HG03066 (cell line): Measurements from ENCODE around the gene NUDT14.

Experiments
- ATAC-seq: cut with Tn5 transposase; IDR thresholded peaks from one replicate; pipeline ENCODE4 v1.9.1; 2021; ENCODE audit warnings: low read depth; ENCODE audit not compliant: unreplicated experiment

Gene NUDT14

DNA sequence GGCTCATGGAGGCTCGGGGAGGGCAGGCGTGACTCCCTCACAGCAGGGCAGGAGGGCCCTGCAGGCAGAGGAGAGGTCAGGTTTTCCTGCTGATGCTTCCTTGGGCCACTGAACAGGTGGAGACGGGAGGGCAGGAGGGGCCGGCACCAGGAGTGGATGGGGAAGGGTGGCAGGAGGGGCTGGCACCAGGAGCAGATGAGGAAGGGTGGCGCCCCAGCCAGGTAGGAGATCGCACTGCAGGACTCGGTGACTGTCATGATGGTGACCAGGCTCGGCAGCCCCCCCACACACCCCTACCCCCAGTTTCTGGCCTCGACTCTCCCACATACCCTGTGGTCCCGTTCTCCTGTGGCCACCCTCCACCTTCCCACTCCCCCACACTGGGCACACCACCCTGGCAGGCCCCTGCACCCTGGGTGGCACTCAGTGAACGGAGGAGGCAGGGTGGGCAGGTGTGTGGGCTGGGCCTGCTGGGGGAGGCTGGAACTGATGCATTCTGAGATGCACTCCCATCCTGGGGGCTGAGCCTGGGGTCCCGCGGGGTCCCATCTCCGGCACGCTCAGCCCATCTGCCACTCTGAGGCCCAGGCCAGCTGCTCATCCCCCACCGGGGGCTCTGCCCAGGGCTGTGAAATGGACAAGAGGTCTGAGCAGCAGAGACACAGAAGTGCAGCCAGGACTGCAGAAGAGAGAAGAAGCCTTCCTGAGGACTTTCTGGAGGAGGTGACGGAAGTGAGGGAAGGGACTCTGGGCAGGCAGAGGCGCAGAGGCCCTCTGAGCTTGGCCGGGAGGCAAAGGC lies 2.8 kb downstream of the NUDT14 start:
- no peak for ATAC-seq

DNA sequence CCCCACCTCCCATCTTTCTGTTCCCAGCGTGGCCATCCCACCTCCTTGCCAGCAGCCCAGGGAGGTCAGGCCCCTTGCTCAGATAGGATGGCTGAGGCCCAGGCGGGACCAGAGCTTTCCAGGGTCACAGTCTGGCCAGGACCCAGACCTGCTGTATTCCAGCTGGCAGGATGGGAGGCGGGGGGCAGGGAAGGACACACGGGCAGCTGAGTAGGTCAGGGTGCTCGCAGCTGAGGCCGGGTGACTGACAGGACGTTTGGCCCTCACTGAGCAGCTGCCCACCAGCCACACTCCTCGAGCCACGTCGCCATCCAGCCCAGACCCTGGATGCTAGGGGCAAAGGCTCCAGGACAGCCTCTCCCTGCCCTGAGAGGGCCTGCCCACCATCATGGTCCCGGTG lies 4.0 kb downstream of the NUDT14 start:
- ATAC-seq: no peak

DNA sequence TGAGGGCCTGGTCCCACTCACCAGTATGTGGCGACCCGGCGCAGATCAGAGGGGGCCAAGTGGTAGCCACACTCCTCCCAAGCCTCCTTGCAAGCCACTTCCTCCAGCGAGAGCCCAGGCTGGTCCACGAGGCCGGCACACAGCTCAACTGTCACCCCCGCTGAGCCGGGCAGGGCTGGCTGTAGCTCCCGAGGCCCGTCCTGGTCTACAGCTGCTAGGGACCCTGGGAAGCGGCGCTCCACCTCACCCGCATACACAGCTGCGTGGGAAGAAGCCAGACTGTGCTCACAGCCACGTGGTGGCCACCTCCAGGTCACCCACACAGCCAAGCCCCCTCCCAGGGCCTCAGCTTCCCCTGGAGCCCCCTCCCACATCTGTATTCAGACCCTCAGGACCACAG lies 4.6 kb downstream of the NUDT14 start:
- ATAC-seq: no peak

DNA sequence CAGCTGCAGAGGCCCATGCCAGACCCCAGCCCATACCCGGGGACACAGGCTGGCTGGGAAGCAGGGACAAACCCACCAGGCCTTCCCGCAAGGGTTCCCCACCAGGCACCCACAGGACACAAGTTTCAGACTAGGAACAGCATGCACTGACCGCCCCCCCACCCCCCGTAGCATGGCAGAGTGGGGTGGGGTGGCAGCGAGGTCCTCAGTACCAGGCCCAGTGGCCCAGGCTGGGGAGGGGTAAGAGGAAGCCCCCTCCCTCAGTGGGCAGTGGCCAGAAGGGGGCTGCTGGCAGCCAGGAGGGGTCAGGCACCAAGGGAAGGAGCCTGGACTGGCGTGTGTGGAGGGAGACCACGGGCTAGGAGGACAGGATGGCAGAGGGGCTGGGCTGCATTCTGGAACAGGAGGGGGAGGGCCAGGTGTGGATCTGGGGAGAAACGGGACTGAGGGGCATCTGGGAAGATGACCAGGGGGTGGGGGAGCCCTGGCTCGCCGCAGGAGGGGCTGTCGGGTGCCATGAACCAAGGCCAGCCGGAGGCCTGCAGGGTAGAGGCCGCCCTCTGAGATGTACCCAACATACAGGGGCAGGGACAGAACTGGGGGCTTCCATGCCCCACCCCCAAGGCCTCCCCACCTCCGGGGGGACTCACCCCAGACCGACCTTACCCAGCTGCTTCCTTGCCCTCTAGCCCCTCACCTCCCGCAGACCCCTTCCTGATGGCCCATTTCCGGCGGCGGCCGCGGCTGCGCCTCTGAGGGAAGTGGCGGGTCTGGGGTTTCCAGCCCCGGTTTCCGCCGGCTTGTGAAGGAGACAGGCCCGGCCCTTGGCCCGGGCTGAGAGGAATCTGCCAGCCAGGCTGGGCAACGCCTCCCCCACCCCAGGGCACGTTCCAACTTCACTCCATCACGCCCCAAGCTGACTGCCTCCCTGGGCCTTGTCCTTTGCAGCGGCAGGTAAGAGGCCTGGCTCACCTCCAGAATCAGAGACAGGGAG lies 6.9 kb downstream of the NUDT14 start:
- ATAC-seq: no peak

DNA sequence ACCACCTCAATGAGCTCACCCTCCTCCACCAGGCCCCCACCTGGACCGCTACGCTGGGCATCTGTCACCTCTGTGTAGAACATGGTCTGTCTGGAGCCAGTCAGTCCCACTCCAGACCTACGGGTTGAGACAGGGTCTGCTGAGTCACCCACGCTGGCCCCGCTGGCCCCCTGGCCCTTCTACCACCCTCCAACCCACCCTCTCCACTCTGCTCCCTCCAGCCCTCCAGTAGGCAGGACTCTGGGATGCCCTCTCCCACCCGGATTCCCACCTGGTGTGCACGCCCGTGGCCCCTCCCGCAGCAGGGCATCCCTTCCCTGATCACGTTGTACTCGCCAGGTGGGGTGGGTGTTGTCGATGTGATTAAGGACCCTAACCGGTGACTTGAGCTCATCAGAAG lies 8.0 kb downstream of the NUDT14 start:
- no peak for ATAC-seq

DNA sequence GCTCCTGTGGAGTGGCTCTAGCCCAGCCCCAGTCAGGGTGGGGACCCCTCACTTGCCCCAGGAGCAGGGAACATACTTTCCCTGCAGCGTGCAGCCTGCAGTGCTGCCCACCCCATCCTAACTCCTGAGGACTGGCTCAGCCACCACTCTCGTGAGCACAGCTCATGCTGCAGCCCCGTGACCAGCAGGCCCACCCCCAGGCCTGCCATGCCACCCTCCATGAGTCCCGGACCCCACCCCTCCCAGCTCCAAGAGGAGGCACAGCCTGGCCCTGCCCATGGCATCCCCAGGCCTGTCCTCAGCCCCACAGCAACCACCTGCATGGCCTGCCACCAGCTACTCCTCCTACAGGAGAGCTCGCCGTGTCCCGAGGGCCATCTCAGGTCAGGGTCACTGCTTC lies 8.6 kb downstream of the NUDT14 start:
- no peak for ATAC-seq

DNA sequence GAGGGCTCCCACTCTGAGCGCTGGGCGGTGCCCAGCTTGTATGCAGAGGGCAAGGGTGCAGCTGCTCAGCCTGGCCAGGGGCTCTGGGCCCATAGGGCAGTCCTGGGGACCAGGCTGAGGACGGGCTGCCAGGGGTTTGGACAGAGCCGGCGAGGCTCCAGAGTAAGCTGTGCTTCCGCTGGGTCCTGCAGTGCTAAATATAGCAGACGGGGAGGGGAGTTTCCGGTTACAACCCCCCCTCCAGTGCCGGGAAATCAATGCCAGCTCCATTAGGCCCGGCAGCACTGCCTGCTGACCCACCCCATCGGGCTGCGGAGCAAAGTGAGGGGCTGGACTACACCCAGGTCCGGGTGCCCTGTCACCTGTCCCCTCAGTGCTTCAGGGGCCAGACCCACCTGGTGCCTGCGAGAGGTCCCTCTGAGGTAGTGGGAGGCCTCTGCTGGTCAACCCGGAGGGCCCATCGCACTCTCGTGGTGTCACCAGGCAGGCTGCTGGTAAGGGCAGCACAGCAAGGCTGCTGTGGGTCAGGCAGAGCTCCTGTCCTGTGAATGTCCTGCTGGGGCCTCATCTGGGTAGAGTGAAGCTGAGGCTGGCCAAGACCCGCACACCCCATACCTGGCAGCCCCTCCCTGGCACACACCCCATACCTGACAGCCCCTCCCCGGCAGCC lies 10.0 kb downstream of the NUDT14 start:
- no peak for ATAC-seq

DNA sequence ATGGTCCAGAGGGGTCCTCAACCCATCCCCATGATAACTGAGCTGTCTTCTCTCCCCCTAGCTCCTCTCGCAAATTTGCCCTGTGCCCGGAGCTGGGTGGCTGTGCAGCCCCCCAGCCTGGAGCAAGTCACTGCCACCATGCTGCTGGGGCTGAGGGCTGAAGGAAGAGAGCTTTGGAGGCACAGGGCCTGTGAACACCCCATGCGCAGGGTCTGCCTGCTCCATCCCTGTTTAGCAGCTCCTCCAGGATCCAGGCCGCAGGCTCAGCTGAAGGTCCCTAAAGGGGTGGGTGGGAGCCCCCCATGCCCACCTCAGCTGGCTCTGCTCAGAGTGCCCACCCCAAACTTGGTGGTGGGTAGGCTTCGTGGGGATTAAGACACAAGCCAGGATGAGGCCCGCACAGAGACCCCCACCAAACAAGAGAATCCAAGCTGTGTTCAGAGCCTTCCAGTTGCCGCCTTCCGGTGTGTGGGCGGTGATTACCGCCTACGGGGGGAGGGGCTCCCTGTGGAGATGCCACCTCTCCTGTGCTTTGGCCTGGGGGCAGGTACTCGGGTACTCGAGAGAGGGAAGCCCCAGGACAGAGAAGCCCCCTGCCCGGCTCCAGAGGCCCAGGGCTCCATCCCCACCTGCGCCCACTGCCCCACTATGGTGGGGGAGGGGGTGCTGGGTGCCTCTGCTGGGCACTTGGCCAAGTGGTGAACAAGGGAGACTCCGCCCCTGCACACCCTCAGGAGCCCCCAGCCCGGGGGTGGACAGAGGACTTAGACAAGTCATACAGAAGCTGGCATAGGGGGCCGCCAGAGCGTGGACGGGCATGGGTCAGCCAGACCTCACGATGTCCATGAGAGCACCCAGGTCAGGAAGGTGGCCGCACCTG lies 11.1 kb downstream of the NUDT14 start:
- ATAC-seq: no peak

DNA sequence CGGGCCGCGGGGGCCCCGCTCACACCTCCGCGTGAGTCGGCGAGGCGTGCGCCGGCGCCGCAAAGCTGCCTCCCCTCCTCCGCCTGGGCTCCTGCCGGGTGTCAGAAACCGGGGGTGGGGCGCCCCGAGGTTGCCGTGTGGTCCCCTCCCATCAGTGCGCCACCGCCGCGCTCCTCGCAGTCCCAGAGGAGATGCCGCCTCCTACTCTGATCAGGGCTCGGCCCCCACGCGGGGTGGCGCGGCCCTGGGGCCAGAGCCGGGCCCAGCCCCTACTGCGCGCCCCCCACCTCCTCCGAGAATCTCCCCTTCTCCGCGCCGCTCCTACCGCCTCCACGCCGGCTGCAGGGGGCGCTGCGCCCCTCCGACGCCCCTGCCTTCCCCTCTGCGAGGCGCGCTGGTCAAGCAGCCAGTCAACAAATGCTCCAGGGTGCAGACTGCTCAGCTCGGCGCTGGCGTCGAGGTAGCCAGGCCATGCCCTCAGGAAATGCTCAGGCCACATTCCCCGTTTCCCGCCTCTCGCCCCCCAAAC lies 12.1 kb downstream of the NUDT14 start:
- no peak for ATAC-seq

DNA sequence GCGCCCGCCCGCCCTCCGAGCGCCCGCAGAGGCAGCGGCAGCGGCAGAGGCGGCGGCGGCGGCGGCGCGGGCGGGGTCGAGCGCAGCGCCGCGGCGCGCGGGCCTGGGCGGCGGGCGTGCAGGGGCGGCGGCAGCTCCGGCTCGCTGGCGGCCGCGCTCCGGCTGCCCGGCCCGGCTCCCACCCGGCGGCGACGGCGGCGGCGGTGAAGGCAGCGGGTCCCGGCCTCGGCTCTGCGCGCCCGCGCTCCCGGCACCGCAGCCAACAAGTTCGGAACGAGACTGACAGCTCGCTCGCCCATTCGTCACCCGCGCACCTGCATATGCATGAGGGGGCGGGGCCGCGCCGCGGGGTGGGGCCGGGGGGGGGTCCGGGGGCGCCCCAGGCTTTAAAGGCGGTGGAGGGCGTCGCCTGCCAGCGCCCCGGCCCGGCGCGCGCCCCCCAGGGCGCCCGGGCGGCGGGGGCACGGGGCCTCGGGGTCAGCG lies 12.6 kb downstream of the NUDT14 start, which contains the start of gene JAG2:
TSS of gene JAG2 (minus strand) at position 281 of the 483 bp plus-strand sequence. CDS start 356 bp downstream, outside the sequence.
- ATAC-seq: no peak

DNA sequence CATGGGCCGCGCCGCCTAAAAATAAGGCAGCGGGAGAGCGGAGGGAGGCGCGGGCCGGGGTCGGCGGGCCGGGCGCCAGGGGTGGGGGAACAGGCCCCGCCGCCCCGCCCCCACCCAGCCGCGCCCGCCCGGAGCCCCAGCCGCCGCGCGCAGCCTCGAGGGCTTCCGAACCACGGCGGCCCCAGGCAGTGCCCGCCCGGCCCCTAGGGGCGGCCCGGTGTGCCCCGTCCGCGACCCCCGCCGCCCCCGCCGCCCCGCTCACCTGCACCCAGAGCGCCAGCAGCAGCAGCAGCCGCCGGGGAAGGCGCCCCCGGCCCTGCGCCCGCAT lies 13.1 kb downstream of the NUDT14 start:
- ATAC-seq: no peak

DNA sequence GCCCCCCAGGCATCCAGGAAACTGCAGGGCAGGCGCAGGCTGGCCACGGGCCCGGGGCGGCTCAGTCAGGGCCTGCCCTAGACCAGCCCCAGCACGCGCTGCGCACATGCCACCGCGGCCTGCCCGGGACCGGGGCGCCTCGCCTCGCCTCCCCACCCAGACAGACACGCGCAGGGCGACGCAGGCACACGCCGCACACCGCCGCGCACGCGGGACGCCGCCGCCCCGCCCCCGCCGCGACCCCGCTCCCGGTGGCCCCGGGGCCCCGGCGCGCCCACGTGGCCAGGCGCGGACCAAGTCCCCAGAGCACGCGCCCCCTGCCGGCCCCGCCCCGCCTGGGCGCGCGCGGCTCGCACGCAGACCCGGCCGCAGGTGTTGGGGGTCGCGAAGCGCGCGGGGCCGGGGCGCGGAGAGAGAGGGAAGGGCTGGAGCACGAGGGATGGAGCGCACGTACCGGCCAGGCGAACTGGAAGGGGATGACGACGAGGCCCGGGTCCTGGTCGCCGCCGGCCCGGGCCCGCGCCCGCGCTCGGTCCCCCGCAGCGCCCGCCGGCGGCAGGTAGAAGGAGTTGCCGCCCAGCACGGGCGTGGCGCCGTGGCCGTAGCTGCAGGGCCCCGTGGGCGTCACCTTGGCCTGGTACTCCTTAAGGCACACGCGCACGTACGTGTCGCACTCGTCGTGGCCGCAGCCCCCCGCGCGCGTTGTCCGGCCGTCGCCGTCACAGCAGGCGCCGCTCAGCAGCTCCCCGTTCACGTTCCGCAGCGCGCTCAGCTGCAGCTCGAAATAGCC lies 13.6 kb downstream of the NUDT14 start:
- no peak for ATAC-seq

DNA sequence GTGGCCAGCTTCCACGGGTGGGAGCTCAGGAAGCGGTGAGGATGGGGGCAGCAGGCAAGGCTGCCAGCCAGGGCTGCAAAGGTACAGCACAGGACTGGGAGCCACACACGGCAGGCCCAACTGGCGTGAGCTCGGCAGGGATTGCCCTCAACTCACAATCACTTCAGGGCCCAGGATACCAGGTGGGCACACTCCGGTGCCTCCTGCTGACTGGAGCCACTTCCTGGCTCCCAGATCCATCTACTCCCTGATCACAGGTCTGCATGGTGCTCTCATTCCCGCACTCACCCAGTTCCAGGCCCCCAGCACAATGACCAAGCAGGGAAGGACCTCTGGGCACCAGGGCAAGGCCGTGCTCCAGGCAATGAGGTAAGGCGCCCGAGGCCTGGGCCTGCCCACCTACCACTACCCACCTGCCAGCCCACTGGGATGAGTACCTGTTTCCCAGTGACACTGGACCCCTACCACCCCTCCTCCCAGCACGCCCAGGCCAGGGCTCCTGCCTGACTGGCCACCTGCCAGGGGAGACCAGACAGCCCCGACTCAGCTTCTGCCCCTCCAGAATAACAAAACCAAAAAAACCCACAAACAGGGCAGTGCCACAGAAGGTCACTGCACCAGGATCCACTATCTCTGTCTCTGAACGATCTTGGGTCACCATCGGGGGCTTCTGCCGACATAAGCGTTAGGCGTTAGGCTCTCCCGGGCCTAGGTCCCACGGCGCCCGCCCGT lies 14.4 kb downstream of the NUDT14 start:
- no peak for ATAC-seq

DNA sequence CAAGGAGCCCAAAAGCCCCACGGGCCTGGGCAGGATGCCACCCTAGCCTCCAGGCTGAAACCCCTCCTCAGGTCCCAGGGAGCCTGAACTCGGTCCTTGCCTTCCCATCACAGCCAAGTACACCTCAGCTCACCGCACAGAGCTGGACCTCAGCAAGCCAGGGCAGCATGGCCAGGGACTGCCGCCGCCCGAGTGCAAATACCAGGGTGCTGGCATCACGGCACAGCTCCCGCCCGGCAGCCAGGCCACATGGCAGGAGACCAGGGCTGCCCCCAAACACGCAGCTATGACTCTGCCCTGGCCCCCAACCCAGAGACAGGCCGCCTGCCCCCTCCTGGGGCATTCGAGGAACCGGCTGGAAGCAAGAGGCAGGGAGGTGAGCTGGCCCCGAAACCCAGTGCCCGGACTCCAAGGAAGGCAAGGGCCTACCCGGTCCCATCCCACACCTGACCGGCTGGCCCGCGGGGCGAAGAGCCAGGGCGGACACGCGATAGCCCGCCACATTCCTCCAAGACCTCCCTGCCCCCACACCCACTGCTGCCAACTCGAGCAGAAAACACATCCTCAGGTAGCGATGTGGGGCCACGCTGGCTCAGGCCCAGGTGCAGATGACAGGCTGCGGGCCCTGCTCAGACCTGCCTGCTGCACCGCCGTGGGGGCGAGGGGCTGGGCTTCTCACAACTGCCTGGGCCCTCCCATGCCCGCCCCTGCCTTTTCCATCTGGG lies 15.2 kb downstream of the NUDT14 start:
- ATAC-seq: no peak

DNA sequence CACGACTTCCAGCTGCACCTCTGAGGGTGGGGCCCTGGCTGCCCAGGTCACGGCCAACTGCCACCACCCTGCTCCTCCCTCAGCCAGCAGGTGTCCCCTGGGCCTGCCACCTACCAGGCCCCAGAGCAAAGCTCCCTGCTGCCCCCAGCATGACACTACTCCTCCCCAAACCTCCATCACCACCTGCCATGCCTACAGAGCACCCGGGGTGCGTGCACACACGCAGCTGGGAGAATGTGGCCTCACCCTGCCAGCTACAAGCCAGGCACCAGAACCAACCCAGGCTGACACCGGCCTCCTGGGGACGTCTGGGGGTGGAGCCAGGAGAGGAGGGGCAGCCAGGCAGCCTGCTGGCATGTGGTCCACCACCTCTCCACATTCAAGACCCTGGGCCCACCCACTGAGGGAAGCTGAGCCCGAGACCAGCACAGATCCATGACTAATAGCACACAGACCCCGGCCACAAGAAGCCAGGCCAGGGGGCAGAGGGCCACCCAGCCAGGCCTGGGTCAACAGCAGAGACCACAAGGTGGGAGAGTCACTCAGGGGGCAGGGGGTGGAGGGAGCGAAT lies 15.9 kb downstream of the NUDT14 start:
- ATAC-seq: no peak

DNA sequence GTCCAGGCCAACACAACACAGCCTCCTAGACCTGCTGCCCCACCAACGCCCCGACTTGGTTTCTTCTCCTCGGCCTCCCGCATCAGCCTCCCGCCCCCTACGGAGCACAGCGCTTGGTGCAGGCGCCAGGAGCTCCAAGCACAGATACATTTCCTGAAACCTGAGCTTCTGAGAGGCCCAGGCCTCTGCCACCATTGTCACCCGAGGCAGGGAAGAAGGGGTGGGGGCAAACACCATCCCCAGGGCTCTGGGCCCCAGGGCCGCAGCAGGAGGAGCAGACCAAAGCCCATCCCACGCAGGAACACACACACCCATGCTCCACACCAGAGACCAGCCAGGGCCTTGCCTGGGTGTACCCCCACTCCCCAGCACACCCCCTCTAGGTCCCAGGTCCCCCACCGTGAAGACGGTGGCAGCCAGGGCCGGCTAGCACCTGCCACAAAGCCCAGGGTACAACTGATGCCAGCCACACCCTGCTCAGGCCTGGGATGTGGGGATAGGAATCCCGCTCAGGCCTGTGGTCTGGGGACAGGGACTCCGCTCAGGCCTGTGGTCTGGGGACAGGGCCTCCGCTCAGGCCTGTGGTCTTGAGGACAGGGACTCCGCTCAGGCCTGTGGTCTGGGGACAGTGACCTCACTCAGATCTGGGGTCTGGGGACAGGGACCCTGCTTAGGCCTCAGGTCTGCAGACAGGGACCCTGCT lies 17.9 kb downstream of the NUDT14 start:
- ATAC-seq: no peak

DNA sequence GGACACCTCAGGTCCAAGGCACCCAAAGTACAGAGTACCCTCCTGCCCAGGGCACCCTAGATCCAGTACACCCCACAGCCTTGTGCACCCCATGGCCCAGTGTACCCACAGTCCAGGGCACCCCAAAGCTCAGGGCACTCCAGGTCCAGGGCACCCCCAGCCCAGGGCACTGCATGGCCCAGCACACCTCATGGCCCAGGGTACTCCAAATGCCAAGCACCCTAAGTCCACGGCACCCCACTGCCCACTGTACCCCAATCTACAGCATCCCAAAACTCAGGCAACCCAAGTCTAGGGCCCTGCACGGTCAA lies 18.5 kb downstream of the NUDT14 start:
- no peak for ATAC-seq
